GM19193 (cell line): ENCODE measurements around the gene ICOS.

Experiments
- POLR2A ChIP-seq: IDR thresholded peaks from 4 replicates; pipeline ENCODE4 v1.6.1; 2011; ENCODE audit not compliant: insufficient read depth, insufficient read length; ENCODE audit errors: extremely low read depth

ICOS gene

GRCh38 chr2:203996692-203997091 lies 60.1 kb downstream of the ICOS start:
- TF ChIP-seq POLR2A: no peak

- no peak for TF ChIP-seq POLR2A
These were observed 60.9 kb downstream of the ICOS start for GRCh38 chr2:203997481-203997880.

- TF ChIP-seq POLR2A: no peak
These were observed 61.6 kb downstream of the ICOS start for GRCh38 chr2:203997980-203998809.

- no peak for TF ChIP-seq POLR2A
These were observed 63.3 kb downstream of the ICOS start for GRCh38 chr2:203999835-204000234.

GRCh38 chr2:204000446-204000845 lies 63.9 kb downstream of the ICOS start:
- no peak for TF ChIP-seq POLR2A

GRCh38 chr2:204003276-204003990 lies 66.9 kb downstream of the ICOS start:
- TF ChIP-seq POLR2A: no peak

- no peak for TF ChIP-seq POLR2A
These were observed 68.3 kb downstream of the ICOS start for GRCh38 chr2:204004912-204005311.

- TF ChIP-seq POLR2A: no peak
These were observed 69.6 kb downstream of the ICOS start for GRCh38 chr2:204005940-204006721.

- no peak for TF ChIP-seq POLR2A
These were observed 71.8 kb downstream of the ICOS start for GRCh38 chr2:204008352-204008751.

GRCh38 chr2:204010628-204011560 lies 74.3 kb downstream of the ICOS start:
- TF ChIP-seq POLR2A: no peak
